ENCODE measurements around the gene CDH13.

The CDH13 gene

GRCh38 chr16:83577078-83577745 lies 950.4 kb downstream of the CDH13 start:
- TF ChIP-seq, protein P1, sequence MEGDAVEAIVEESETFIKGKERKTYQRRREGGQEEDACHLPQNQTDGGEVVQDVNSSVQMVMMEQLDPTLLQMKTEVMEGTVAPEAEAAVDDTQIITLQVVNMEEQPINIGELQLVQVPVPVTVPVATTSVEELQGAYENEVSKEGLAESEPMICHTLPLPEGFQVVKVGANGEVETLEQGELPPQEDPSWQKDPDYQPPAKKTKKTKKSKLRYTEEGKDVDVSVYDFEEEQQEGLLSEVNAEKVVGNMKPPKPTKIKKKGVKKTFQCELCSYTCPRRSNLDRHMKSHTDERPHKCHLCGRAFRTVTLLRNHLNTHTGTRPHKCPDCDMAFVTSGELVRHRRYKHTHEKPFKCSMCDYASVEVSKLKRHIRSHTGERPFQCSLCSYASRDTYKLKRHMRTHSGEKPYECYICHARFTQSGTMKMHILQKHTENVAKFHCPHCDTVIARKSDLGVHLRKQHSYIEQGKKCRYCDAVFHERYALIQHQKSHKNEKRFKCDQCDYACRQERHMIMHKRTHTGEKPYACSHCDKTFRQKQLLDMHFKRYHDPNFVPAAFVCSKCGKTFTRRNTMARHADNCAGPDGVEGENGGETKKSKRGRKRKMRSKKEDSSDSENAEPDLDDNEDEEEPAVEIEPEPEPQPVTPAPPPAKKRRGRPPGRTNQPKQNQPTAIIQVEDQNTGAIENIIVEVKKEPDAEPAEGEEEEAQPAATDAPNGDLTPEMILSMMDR (IDR thresholded peaks at IDR 0.05; ENCODE audit: low read depth, low read length) = no peak
- TF ChIP-seq EZH2phosphoT487 (IDR thresholded peaks at IDR 0.05; ENCODE audit: low read depth) = no peak
- H3K9ac ChIP-seq (ENCODE audit: low read length) = no peak overlapping the region

GRCh38 chr16:83578171-83578570 lies 951.4 kb downstream of the CDH13 start:
- Histone ChIP-seq H3K4me3 (ENCODE audit: low read length) (no peak overlapping the region), H2AFZ (ENCODE audit: low read depth, low read length) (no peak overlapping the region), H3K27ac (ENCODE audit: low read length) (no peak overlapping the region), H3K9me3 (ENCODE audit: insufficient read depth, low read length) (no peaks in the 10 kb centered on the region), H3K36me3 (replicated peaks; ENCODE audit: low read depth, low read length) (no peaks in the 10 kb centered on the region), H3K4me1 (ENCODE audit: low read length) (peaks cover 25% of the 10 kb centered on the region), H3K9ac (ENCODE audit: low read length) (no peak overlapping the region), H4K20me1 (ENCODE audit: insufficient read depth, low read length) (peaks cover 3% of the 10 kb centered on the region; the same call in 1 of the 2 replicates), H3K4me2 (ENCODE audit: low read length) (no peak overlapping the region), H3K27me3 (ENCODE audit: low read depth, low read length) (peaks cover 46% of the 10 kb centered on the region), H3K79me2 (ENCODE audit: low read length) (no peaks in the 10 kb centered on the region)
- no peak for TF ChIP-seq EZH2phosphoT487 (IDR thresholded peaks at IDR 0.05; ENCODE audit: low read depth)
- TF ChIP-seq, protein P1 (IDR thresholded peaks at IDR 0.05; ENCODE audit: low read depth, low read length) = no peak

More at GRCh38 chr16:83577078-83577745, 950.4 kb downstream of the CDH13 start:
- no peak overlapping the region for H3K27ac ChIP-seq (ENCODE audit: low read length)
- no peak overlapping the region for H3K4me2 ChIP-seq (ENCODE audit: low read length)
- no peaks in the 10 kb centered on the region for H3K9me3 ChIP-seq (ENCODE audit: insufficient read depth, low read length)
- peaks cover 3% of the 10 kb centered on the region; the same call in 1 of the 2 replicates for H4K20me1 ChIP-seq (ENCODE audit: insufficient read depth, low read length)
- H3K36me3 ChIP-seq (replicated peaks; ENCODE audit: low read depth, low read length) = no peaks in the 10 kb centered on the region
- H3K27me3 ChIP-seq (ENCODE audit: low read depth, low read length) = peaks cover 37% of the 10 kb centered on the region
- no peak overlapping the region for H2AFZ ChIP-seq (ENCODE audit: low read depth, low read length)
- H3K4me3 ChIP-seq (ENCODE audit: low read length) = no peak overlapping the region
- peaks cover 25% of the 10 kb centered on the region for H3K4me1 ChIP-seq (ENCODE audit: low read length)
- H3K79me2 ChIP-seq (ENCODE audit: low read length) = no peaks in the 10 kb centered on the region

DNA sequence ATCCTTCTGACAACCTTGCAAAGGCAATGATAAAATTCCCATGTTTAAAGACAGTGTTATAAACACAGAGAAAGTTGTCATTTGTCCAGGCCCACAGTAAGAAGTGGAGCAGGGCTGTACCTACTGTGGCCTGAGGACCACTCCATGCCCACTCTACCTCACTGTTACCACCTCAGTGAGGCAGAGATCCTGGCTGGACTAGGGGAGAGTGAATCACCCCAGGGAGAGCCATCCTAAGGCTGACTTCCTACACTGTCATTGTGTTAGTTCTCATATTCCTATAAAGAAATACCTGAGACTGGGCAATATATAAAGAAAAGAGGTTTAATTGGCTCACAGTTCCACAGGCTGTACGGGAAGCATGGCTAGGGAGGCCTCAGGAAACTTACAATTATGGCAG lies 952.3 kb downstream of the CDH13 start:
- no peak overlapping the region for H2AFZ ChIP-seq (ENCODE audit: low read depth, low read length)
- no peak overlapping the region for H3K27ac ChIP-seq (ENCODE audit: low read length)
- no peak overlapping the region for H3K4me2 ChIP-seq (ENCODE audit: low read length)
- TF ChIP-seq EZH2phosphoT487 (IDR thresholded peaks at IDR 0.05; ENCODE audit: low read depth) = no peak
- TF ChIP-seq, protein P1 (IDR thresholded peaks at IDR 0.05; ENCODE audit: low read depth, low read length) = no peak
- no peak overlapping the region for H3K4me3 ChIP-seq (ENCODE audit: low read length)
- no peaks in the 10 kb centered on the region for H3K79me2 ChIP-seq (ENCODE audit: low read length)
- H4K20me1 ChIP-seq (ENCODE audit: insufficient read depth, low read length) = peaks cover 3% of the 10 kb centered on the region; the same call in 1 of the 2 replicates
- peaks cover 49% of the 10 kb centered on the region for H3K27me3 ChIP-seq (ENCODE audit: low read depth, low read length)
- H3K36me3 ChIP-seq (replicated peaks; ENCODE audit: low read depth, low read length) = no peaks in the 10 kb centered on the region
- no peaks in the 10 kb centered on the region for H3K9me3 ChIP-seq (ENCODE audit: insufficient read depth, low read length)
- H3K9ac ChIP-seq (ENCODE audit: low read length) = no peak overlapping the region
- peaks cover 25% of the 10 kb centered on the region for H3K4me1 ChIP-seq (ENCODE audit: low read length)

- no peaks in the 10 kb centered on the region for H3K79me2 ChIP-seq (ENCODE audit: low read length)
- H3K9me3 ChIP-seq (ENCODE audit: insufficient read depth, low read length) = no peaks in the 10 kb centered on the region
- no peaks in the 10 kb centered on the region for H3K36me3 ChIP-seq (replicated peaks; ENCODE audit: low read depth, low read length)
- no peak overlapping the region for H3K9ac ChIP-seq (ENCODE audit: low read length)
- H4K20me1 ChIP-seq (ENCODE audit: insufficient read depth, low read length) = peaks cover 3% of the 10 kb centered on the region; the same call in 1 of the 2 replicates
- no peak overlapping the region for H2AFZ ChIP-seq (ENCODE audit: low read depth, low read length)
- H3K4me1 ChIP-seq (ENCODE audit: low read length) = peaks cover 25% of the 10 kb centered on the region
- no peak overlapping the region for H3K27ac ChIP-seq (ENCODE audit: low read length)
- TF ChIP-seq, protein P1 (IDR thresholded peaks at IDR 0.05; ENCODE audit: low read depth, low read length) = no peak
- TF ChIP-seq EZH2phosphoT487 (IDR thresholded peaks at IDR 0.05; ENCODE audit: low read depth) = no peak
- no peak overlapping the region for H3K4me3 ChIP-seq (ENCODE audit: low read length)
- H3K4me2 ChIP-seq (ENCODE audit: low read length) = peak overlapping the region; percentile 29; the same call in 1 of the 2 replicates
- H3K27me3 ChIP-seq (ENCODE audit: low read depth, low read length) = peaks cover 48% of the 10 kb centered on the region
These were observed 952.7 kb downstream of the CDH13 start for GRCh38 chr16:83579436-83579835.

Measured in OCI-LY3 (cell line).